SKM-1 treated with dmso at 0.1 percent for 144 hours (cell line): ENCODE results near the gene SPATA25.
"Not testable (repeated sequence)": the region's sequence is repeated elsewhere in the genome, so short reads cannot be mapped to it uniquely, and the experiment has no call there.

ENCODE experiments used
- DNase-seq: peaks from one replicate; lab custom pipeline; 2025; ENCODE audit not compliant: unreplicated experiment; lab: John Stamatoyannopoulos, UW

Gene SPATA25, protein sequence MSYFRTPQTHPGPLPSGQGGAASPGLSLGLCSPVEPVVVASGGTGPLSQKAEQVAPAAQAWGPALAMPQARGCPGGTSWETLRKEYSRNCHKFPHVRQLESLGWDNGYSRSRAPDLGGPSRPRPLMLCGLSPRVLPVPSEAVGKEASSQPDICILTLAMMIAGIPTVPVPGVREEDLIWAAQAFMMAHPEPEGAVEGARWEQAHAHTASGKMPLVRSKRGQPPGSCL

DNA sequence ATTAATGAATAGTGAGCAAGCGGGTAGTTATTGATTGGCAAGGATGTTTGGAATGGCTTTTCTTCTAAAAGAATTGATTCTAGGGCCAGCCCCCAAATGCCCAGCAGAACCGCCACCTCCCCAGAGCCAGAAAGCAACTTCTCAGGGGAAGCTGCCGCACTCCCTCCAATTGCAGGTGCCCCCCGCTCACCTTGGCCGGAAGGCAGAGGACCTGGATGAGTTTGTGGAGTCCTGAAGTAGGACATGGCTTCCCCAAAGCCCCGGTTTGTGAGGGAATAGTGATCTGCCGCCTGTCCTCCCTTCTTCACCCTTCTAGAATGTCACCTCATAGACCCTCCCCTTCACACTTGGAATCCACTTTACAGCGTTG, at the start of gene SPATA25:
Gene SPATA25 (minus strand): TSS at position 277 of the 370 bp plus-strand sequence. CDS start 32 bp downstream, at position 245.
- DNase-seq = no peak

DNA sequence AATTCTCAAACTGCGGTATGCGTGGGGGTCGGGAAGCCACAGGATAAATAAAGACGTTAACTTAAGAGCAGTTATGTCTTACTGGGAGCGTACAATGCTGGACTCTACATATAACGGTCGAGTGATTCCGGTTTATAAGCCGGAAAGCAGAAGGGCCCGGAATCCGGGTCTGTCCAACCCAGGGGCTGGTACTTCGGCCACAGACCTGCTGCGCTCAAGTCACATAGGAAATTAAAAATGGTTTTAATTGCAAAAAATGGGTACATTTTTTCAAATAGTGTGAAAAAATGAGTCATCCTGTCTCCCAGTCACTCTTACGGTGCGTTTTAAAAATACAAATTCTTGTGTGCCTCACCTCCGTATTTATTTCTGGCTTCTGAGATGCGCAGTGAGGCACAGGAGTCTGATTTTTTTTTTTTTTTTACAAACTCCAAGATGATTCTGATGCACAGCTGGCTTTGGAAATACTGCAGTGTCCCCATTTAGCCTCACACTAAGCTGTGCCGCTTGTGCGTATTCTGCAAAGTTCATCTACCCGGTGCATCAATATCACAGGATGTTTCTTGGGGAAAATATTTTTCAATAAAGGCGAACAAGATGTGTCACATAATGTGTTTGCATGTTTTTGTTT, 48.1 kb upstream of the SPATA25 start:
- DNase-seq = no peak

DNA sequence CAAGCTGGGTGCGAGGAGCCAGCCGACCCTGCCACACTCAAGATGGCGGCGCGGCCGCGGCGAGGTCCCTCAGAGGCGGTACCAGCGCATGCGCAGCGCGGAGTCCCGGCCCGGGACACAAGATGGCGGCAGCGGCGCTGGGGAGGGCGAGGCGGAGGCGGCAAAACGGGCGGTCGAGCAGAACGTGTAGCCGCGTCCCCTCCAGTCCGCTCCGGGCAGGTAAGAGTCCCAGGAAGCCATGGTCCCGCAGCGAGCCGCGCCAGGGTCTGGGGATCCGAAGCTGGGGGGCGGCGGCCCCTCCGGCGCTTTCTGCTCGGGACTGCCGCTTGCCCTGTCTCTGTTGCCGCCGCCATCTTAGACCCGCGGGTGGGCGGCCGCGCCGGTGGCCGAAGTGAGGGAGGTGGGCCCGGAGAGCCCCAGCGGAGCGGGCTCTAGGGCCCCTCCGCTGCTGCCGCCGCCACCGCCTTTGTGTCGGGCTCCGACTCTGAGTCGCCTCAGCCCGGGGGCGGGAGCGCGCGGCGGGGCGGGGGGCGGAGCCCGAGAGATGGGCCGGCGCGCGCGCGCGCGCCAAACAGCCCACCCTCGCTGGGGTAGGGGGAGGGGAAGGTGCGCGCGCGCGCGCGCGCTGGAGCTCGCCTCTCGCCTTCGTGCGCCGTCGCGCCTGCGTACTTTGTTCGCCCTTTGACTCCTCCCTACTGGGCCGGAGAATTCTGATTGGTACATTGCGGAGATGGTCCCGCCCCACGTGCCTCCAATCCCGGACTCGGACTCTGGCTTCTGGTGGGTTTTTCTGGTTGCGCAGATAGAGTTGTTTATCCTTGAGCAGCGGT, 47.4 kb upstream of the SPATA25 start, which contains the start of gene PCIF1:
Gene PCIF1 (plus strand): TSS at position 98 of the 830 bp plus-strand sequence. CDS start 4,317 bp downstream, outside the sequence.
- DNase-seq = peak; percentile 93

DNA sequence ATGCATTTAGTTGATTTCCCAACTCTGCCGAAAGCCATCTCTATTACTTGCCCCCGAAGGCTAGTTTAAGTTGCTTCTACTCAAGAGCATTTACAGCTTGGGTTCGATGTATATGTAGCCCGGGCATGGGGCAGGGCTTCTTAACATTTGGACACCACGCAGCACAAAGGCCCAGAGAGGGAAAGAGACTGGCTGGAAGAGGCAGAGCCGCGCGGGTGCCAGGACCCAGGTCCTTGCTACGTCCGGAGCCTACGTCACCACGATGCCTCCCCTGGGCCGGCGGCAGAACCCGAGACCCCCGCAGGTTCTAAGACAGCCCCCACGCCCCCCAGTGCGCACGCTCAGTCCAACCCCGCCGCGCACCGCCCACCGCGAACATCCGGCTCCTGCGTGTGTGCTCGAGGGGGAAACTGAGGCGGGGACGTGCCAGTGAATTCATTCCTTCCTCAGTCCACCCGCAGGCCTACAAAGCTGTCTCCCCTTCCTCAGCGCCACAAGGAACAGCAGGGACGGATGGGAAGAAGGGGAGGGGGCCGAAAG, 46.7 kb upstream of the SPATA25 start:
- DNase-seq = no peak

DNA sequence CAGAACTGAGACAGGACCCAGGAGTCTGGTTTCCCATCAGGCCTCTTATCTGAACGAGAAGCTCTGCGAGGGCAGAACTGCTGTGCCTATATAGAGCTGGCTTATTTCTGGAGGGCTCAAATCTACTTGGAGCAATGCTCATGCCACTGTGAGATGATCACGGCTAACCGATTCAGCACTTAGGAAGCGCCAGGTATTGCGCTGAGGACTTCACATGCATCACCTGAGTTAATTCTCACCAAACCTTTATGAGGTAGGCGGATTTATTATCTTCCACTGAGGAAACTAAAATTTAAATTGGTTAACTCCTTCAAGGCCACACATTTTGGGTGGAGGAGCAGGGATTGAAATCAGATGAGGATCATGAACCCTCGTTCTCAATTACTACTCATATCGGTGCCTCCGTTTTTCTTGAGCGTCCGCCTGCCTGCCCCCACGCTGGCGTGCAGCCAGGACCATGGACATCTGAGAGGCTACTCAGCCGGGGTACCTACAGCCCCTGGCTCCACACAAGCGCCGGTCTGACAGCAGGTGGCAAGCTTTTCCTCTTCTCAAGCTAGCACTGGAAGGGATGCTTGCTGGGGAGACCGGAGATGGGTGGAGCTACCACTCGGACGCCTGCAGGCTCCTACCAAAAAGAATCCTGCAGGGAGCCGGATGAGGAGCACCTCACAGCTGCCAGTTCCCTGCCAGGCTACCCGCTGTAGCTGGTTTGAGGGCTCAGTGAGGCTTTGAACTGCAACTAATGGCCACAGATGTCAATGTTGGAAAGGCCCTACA, 46.0 kb upstream of the SPATA25 start:
- DNase-seq = peak; percentile 45

DNA sequence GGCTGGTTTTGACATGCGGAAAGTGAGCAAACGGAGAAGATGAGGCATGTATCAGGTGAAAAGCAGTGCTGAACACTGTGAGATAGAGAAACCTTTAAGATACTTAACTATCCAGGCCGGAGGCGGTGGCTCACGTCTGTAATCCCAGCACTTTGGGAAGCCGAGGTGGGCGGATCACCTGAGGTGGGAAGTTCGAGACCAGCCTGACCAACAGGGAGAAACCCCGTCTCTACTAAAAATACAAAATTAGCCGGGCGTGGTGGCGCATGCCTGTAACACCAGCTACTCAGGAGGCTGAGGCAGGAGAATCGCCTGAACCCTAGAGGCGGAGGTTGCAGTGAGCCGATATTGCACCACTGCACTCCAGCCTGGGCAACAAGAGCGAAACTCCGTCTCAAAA, 44.3 kb upstream of the SPATA25 start:
- not testable (repeated sequence) for DNase-seq

DNA sequence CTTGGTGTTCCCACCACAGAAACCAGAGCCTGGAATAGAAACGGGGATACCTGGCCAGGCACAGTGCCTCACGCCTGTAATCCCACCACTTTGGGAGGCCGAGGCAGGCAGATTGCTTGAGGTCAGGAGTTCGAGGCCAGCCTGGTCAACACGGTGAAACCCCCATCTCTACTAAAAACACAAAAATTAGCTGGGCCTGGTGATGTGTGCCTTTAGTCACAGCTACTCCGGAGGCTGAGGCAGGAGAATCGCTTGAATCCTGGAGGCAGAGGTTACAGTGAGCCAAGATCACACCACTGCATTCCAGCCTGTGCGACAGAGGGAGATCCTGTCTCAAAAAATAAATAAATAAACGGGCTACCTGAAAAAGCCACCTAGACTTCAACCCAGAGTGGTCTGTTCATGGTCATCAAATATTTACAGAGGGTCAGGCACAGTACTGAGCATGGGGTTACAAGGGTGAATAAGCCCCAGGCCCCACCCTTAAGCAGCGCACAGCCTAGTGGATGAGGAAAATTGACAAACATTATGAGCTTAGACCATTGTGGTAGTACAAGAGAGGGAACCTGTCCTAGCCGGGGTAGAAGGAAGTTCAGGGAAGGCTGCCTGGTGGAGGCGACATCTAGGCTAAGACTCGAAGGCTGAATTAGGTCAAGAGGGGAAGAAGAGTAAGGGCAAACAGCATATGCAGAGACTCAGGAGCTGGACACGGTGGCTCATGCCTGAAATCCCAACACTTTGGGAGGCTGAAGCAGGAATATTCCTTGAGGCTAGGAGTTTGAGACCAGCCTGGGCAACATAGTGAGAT, 39.9 kb upstream of the SPATA25 start:
- no peak for DNase-seq

DNA sequence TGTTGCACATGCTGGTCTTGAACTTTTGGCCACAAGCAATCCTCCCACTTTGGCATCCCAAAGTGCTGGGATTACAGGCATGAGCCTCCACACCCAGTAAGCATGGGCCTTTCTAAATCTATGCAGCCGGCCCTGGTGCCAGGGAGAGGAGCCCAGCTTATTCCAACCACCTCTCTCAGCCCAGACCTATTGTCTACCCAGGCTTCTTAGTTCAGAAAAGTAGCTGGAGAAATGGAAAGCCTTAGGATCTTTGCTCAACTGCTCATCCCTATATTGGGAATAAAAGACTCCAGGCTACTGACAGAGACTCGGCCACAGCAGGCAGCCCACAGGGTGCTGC, 39.3 kb upstream of the SPATA25 start:
- no peak for DNase-seq

DNA sequence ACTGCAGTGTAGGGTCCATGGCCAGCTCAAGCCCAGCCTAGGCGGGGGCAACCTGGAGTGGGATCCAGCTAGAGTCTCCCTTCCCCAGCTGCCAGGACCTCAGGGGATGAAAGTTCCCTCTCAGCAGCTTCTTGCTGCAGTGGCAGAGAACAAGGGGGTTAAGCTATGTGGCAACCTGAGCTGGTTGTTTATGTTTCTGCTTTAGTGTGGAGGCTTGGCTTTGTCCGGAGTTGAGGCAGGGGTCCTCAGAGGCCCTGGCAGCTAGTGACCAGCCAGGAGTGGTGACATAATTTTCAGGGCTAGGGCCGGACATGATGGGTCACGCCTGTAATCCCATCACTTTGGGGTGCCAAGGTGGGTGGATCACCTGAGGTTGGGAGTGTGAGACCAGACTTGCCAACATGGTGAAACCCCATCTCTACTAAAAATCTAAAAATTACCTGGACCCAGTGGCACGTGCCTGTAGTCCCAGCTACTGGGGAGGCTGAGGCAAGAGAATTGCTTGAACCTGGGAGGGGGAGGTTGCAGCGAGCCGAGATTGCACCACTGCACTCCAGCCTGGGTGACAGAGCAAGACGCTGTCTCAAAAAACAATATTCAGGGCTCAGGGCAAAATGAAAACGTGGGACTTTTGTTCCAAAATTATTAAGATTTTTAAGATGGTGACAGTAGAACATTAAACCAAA, 38.5 kb upstream of the SPATA25 start:
- DNase-seq = no peak

DNA sequence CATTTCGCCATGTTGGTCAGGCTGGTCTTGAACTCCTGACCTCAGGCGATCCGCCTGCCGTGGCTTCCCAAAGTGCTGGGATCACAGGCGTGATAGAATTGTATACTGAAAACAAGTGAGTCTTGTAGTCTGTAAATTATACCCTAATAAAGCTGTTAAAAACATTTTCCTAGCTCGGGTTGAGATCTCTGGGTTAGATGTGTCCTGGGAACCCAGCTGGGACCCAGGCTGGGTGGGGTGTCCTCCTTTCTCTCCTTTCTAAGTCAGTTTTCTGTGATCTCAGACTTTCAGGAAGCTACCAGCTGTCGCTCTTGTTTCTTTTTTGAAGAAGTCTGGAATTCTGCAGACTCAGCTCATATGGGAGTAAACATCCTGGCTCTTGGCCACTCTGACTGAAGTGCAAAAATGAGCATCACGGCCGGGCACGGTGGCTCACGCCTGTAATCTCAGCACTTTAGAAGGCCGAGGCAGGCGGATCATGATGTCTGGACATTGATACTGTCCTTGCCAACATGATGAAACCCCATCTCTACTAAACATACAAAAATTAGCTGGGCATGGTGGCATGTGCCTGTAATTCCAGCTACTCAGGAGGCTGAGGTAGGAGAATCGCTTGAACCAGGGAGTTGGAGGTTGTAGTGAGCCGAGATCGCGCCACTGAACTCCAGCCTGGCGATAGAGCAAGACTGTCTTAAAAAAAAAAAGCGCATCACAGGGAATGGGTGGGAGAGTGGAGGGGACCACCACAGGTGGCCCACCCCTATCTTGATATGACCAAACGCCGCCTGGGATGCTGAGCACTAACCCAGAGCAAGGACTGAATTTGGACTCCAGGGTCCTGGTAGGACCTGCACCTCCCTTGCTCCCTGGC, 37.2 kb upstream of the SPATA25 start:
- DNase-seq = no peak

DNA sequence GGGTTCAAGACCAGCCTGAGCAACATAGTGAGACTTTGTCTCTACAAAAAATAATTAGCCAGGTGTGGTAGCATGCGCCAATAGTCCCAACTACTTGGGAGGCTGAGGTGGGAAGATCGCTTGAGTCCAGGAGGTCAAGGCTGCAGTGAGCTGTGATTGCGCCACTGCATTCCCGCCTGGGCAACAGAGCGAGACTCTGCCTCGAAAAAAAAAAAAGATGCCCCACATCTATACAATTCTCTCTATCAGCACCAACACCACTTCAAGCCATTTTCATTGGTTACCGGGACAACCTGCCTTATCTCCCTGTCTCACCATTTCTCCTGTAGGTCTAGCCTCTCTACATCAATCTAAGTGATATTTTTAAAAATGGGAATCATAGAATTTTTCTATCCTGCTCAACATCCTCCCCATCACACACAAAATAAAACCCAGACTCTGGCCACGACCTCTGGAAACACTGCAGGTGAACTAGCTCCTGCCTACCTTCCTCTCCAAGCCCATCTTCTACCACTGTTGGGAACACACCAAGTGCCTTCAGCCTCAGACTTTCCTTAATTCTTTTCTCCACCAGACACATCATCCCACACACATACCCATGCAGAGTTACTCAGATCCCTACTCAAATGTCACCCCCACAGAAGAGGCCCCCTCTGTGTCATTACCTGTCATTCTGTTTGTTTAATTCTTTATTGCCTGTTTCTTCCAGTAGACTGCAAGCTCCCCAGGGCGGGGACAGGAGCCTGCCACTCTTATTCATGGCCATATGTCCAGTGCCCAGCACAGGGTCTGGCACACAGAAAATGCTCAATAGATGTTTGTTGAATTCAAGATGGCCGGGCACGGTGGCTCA, 34.1 kb upstream of the SPATA25 start:
- no peak for DNase-seq

DNA sequence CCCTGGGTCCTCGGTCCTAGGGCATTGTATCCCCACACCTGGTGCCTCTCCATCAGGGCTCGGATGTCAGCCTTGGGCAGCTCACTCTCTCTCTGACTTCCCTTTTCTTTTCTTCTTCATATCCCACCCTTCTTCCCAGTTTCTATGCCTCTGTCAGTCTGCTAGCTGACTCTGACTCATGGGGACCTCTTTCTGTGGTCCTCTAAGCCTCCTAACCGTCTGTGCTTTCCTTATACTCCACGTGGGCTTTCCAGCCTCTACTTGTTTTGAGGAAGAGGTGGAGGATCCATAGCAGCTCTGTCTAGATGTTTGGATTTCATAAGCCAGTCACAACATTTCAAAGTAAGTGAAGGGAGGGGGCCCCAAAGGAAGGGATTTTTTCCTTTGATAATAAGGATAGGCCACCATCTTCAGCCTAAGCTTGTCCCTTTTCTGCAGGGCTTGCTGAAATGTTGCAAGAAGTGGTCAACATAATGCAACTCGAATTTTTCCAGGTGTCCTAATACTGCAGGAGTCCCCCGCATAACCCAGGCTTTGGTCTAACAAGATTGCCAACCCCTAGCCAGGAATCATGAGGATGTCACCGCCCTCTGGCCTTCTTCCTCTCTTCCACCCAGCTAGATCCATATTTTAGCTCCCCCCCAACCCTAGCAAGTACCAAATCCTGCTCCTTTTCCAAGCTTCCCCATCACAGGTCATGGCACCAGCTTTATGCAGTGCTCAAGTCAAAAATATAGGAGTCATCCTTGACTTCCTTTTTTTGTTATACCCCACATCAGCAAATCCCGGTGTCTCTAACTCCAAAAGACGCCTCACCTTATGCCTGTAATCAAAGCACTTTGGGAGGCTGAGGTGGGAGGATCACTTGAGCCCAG, 33.3 kb upstream of the SPATA25 start:
- no peak for DNase-seq

DNA sequence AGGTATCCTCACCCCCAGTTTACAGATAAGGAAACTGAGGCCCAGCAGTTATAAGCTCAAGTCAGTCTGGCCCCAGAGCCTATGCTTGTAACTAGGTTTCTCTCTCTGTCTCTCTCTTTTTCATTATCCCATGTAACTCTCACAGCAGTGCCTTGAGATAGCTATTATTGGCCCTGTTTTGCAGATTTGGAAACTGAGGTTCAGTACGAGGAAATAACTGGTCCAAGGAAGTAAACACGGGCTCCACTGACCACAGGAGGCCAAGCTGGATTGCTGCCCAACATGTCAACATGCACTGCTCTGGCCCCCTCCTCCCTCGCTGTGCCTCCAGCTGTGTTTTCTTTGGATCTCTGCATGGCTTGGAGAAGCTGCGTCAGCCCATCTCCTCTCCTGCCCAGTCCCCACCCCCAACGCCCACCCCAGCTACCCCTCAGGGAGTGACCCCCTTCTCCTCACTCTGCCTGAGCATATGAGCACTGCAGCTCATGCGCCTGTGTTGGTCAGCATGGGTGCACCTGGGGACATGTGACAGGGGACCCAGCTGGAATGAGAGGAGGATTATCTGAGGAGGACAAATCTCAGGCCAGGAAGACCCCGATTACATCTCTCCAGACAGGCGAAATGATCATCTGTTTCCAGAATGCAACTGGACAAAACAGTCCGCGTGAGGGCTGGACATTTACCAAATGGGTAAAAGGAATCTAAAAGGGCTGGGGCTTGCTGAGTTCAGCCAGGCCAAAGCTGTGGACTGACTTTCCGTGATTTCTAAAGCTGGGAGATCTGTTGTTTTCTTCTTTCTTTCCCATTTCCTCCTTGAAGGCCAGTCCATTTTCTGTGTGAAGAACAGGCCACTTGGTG, 32.3 kb upstream of the SPATA25 start:
- DNase-seq = no peak

DNA sequence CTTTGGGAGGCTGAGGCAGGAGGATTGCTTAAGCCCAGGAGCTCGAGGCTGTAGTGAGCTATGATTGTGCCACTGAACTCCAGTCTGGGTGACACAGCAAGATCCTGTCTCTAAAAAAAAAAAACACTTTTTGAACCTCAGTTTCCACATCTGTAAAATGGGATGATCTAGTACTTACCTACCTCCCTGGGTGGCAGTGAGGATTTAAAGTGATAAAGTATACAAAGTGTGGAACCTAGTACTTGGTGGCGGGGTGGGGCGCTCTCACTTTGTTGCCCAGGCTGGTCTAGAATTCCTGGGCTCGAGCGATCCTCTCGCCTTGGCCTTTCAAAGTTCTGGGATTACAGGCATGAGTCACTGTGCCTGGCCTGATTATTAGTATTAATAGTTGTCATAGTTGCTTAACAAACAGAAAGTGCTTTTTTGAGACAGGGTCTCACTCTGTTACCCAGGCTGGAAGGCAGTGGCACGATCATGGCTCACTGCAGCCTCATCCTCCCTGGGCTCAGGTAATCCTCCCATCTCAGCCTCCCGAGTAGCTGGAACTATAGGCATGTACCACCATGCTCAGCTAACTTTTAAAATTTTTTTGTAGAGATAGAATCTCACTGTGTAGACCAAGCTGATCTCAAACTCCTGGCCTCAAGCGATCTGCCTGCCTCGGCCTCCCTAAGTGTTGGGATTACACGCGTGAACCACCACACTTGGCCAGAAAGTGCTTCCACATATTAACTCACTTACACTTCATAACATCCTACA, 31.5 kb upstream of the SPATA25 start:
- DNase-seq = no peak

DNA sequence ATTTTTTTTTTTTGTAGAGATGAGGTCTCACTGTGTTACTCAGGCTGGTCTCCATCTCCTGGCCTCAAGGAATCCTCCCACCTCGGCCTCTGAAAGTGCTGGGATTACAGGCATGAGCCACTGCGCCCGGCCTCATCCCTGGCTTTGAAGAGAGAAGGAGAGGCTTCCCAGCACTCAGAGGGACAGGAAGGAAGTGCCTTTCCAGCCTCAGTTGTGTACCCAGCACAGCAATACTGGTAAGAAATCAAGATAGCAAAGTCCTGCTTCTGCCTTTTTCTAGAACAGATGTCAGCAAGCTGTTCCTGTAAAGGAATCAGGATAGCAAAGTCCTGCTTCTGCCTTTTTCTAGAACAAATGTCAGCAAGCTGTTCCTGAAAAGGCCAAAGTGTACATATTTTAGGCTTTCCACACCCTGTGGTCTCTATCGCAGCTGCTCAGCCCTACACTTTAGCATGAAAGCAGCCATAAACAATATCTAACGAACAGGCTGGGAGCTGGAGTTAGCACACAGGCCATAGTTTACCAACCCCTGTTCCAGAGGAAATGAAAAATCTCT, 30.8 kb upstream of the SPATA25 start:
- no peak for DNase-seq
